IPS-20b (cell line): Measurements from ENCODE around the gene OR11L1.
A peak's percentile ranks its signal among the peaks of the same experiment; 100 is the strongest.

Source experiments
- H3K27ac ChIP-seq: one replicate; pipeline ENCODE4 v1.5.1; 2013; ENCODE audit warnings: low read length
- H3K27me3 ChIP-seq: 2 replicates; pipeline ENCODE4 v1.6.1; 2013; ENCODE audit warnings: mild to moderate bottlenecking, low read length, inconsistent platforms; ENCODE audit not compliant: insufficient read depth
- H3K36me3 ChIP-seq: 2 replicates; pipeline ENCODE4 v1.6.1; 2013; ENCODE audit warnings: low read depth, mild to moderate bottlenecking, inconsistent platforms, low read length, moderate library complexity; ENCODE audit not compliant: insufficient read depth
- H3K4me1 ChIP-seq: 2 replicates; pipeline ENCODE4 v1.6.1; 2013; ENCODE audit warnings: mild to moderate bottlenecking, control low read depth, inconsistent platforms, low read length, moderate library complexity; ENCODE audit not compliant: insufficient read depth
- H3K4me3 ChIP-seq: 2 replicates; pipeline ENCODE4 v1.5.1; 2013; ENCODE audit warnings: mild to moderate bottlenecking, low read length, inconsistent platforms
- H3K9ac ChIP-seq: 2 replicates; pipeline ENCODE4 v1.6.1; 2013; ENCODE audit warnings: low read depth, mild to moderate bottlenecking, inconsistent platforms, low read length, moderate library complexity
- H3K9me3 ChIP-seq: 2 replicates; pipeline ENCODE4 v1.6.1; 2013; ENCODE audit warnings: mild to moderate bottlenecking, low read depth, low read length, inconsistent platforms; ENCODE audit not compliant: insufficient read depth

Gene OR11L1

GRCh38 chr1:247848346-247848745 lies 6.7 kb upstream of the OR11L1 start:
- Histone ChIP-seq H3K9ac (no peak overlapping the region), H3K27me3 (no peaks in the 10 kb centered on the region), H3K4me1 (peaks cover 10% of the 10 kb centered on the region; the same call in 1 of the 2 replicates), H3K9me3 (no peaks in the 10 kb centered on the region), H3K27ac (no peak overlapping the region), H3K4me3 (no peak overlapping the region), H3K36me3 (no peaks in the 10 kb centered on the region)

GRCh38 chr1:247845693-247846017 lies 4.0 kb upstream of the OR11L1 start:
- H3K27me3 ChIP-seq, result no peaks in the 10 kb centered on the region
- H3K9ac ChIP-seq, result no peak overlapping the region
- no peaks in the 10 kb centered on the region for H3K36me3 ChIP-seq
- no peak overlapping the region for H3K4me3 ChIP-seq
- H3K27ac ChIP-seq, result no peak overlapping the region
- H3K4me1 ChIP-seq, result peaks cover 10% of the 10 kb centered on the region; the same call in 1 of the 2 replicates
- no peaks in the 10 kb centered on the region for H3K9me3 ChIP-seq

GRCh38 chr1:247845011-247845692 lies 3.5 kb upstream of the OR11L1 start:
- H3K9me3 ChIP-seq, result no peaks in the 10 kb centered on the region
- H3K27me3 ChIP-seq, result no peaks in the 10 kb centered on the region
- H3K27ac ChIP-seq, result no peak overlapping the region
- no peak overlapping the region for H3K9ac ChIP-seq
- peaks cover 10% of the 10 kb centered on the region; the same call in 1 of the 2 replicates for H3K4me1 ChIP-seq
- H3K36me3 ChIP-seq, result no peaks in the 10 kb centered on the region
- H3K4me3 ChIP-seq, result no peak overlapping the region

GRCh38 chr1:247843411-247843810 lies 1.7 kb upstream of the OR11L1 start:
- Histone ChIP-seq H3K9ac (no peak overlapping the region), H3K27ac (no peak overlapping the region), H3K36me3 (no peaks in the 10 kb centered on the region), H3K4me1 (peaks cover 10% of the 10 kb centered on the region; the same call in 1 of the 2 replicates), H3K4me3 (no peak overlapping the region), H3K27me3 (no peaks in the 10 kb centered on the region), H3K9me3 (no peaks in the 10 kb centered on the region)

- Histone ChIP-seq H3K36me3 (no peaks in the 10 kb centered on the region), H3K4me3 (no peak overlapping the region), H3K27ac (no peak overlapping the region), H3K4me1 (peaks cover 10% of the 10 kb centered on the region; the same call in 1 of the 2 replicates), H3K27me3 (no peaks in the 10 kb centered on the region), H3K9me3 (no peaks in the 10 kb centered on the region), H3K9ac (no peak overlapping the region)
Observed at GRCh38 chr1:247840818-247841217, 878 bp downstream of the OR11L1 start.

- no peaks in the 10 kb centered on the region for H3K36me3 ChIP-seq
Observed at GRCh38 chr1:247833601-247834000, 8.1 kb downstream of the OR11L1 start.

GRCh38 chr1:247829656-247830055 lies 12.0 kb downstream of the OR11L1 start:
- Histone ChIP-seq H3K27ac (no peak overlapping the region), H3K9me3 (no peaks in the 10 kb centered on the region), H3K9ac (no peak overlapping the region), H3K4me1 (peaks cover 1% of the 10 kb centered on the region), H3K27me3 (no peaks in the 10 kb centered on the region), H3K4me3 (no peak overlapping the region), H3K36me3 (no peaks in the 10 kb centered on the region)

More at GRCh38 chr1:247833601-247834000, 8.1 kb downstream of the OR11L1 start:
- H3K27ac ChIP-seq, result no peak overlapping the region
- H3K9ac ChIP-seq, result no peak overlapping the region
- no peaks in the 10 kb centered on the region for H3K4me1 ChIP-seq
- no peak overlapping the region for H3K4me3 ChIP-seq
- H3K27me3 ChIP-seq, result no peaks in the 10 kb centered on the region
- H3K9me3 ChIP-seq, result no peaks in the 10 kb centered on the region

- Histone ChIP-seq H3K9me3 (no peaks in the 10 kb centered on the region), H3K4me3 (no peak overlapping the region), H3K27me3 (no peaks in the 10 kb centered on the region), H3K27ac (no peak overlapping the region), H3K4me1 (peaks cover 17% of the 10 kb centered on the region), H3K36me3 (no peaks in the 10 kb centered on the region), H3K9ac (no peak overlapping the region)
Observed at GRCh38 chr1:247825362-247825761, 16.3 kb downstream of the OR11L1 start.

- Histone ChIP-seq H3K4me3 (peak within 1 kb of the TSS; percentile 45; the same call in 1 of the 2 replicates), H3K27me3 (no peaks in the 10 kb centered on the region), H3K36me3 (no peaks in the 10 kb centered on the region), H3K9ac (no peak within 1 kb of the TSS), H3K27ac (peak within 1 kb of the TSS; percentile 36), H3K9me3 (no peaks in the 10 kb centered on the region), H3K4me1 (peaks cover 17% of the 10 kb centered on the region)
Observed at GRCh38 chr1:247824023-247824422, 17.7 kb downstream of the OR11L1 start, which contains the start of gene OR14A16. Gene OR14A16, minus strand, starts transcription at chr1:247824119. Its CDS starts 8,390 bp downstream, at chr1:247815729.

GRCh38 chr1:247822060-247822459 lies 19.6 kb downstream of the OR11L1 start:
- Histone ChIP-seq H3K36me3 (no peaks in the 10 kb centered on the region), H3K9ac (peak overlapping the region; percentile 37; the same call in 1 of the 2 replicates), H3K4me3 (no peak overlapping the region; the same call in 1 of the 2 replicates), H3K4me1 (peaks cover 17% of the 10 kb centered on the region), H3K9me3 (no peaks in the 10 kb centered on the region), H3K27ac (no peak overlapping the region), H3K27me3 (no peaks in the 10 kb centered on the region)

- Histone ChIP-seq H3K4me1 (no peaks in the 10 kb centered on the region), H3K9ac (no peak overlapping the region), H3K4me3 (no peak overlapping the region), H3K27ac (no peak overlapping the region), H3K27me3 (no peaks in the 10 kb centered on the region), H3K9me3 (no peaks in the 10 kb centered on the region), H3K36me3 (no peaks in the 10 kb centered on the region)
Observed at GRCh38 chr1:247812637-247813036, 29.1 kb downstream of the OR11L1 start.

GRCh38 chr1:247797518-247797917 lies 44.2 kb downstream of the OR11L1 start:
- Histone ChIP-seq H3K36me3 (no peaks in the 10 kb centered on the region), H3K27me3 (no peaks in the 10 kb centered on the region), H3K4me1 (no peaks in the 10 kb centered on the region), H3K4me3 (no peak overlapping the region), H3K27ac (no peak overlapping the region), H3K9me3 (peaks cover 35% of the 10 kb centered on the region), H3K9ac (no peak overlapping the region)
